ENCODE measurements around the gene MYDGF.

DNA sequence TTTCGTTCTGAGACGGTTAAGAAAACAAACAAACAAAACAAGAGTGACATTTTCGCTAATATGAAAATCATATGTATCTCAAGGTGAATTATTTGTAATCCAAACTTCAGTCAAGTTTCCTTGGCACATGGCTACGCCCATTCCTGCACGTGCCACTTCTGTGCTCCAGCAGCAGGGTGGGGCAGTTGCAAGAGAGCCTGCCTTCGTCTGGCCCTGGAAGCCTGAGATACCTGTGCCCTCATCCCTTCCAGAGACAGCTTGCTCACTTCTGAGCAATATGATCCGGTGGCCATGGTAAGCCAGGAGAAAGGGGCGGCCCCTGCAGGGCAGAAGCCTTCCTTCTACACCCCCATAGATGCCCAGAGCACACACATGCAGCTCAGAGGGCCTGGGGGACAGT lies 31.4 kb upstream of the MYDGF start:
- TF ChIP-seq EP300 (IDR thresholded peaks at IDR 0.05): no peak
- TF ChIP-seq POLR2A (IDR thresholded peaks at IDR 0.05): no peak
- TF ChIP-seq, protein P1, sequence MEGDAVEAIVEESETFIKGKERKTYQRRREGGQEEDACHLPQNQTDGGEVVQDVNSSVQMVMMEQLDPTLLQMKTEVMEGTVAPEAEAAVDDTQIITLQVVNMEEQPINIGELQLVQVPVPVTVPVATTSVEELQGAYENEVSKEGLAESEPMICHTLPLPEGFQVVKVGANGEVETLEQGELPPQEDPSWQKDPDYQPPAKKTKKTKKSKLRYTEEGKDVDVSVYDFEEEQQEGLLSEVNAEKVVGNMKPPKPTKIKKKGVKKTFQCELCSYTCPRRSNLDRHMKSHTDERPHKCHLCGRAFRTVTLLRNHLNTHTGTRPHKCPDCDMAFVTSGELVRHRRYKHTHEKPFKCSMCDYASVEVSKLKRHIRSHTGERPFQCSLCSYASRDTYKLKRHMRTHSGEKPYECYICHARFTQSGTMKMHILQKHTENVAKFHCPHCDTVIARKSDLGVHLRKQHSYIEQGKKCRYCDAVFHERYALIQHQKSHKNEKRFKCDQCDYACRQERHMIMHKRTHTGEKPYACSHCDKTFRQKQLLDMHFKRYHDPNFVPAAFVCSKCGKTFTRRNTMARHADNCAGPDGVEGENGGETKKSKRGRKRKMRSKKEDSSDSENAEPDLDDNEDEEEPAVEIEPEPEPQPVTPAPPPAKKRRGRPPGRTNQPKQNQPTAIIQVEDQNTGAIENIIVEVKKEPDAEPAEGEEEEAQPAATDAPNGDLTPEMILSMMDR (IDR thresholded peaks at IDR 0.05): no peak
- TF ChIP-seq POLR2AphosphoS5 (IDR thresholded peaks at IDR 0.05): no peak

Data from suprapubic skin (tissue), 4 donors.